ENCODE data around the gene ETNPPL. TPM values are rescaled to one million over a fixed set of nuclear protein-coding genes. Genes with fewer than 3 reads are reported as not detected.
A peak's percentile ranks its signal among the peaks of the same experiment; 100 is the strongest.

Gene ETNPPL
- not detected in 2 replicates for total RNA-seq
- not detected in 2 replicates for polyA plus RNA-seq
- polyA plus RNA-seq (2011; cell fraction: cytosol; rRNA removed): not detected in 2 replicates
- not detected in 2 replicates for polyA plus RNA-seq (2011; cell fraction: nucleus; rRNA removed)
- polyA plus RNA-seq (2012): not detected in 2 replicates
- not detected in 2 replicates for polyA minus RNA-seq
- 2.3 TPM for polyA minus RNA-seq (2011; cell fraction: cytosol; rRNA and poly(A)+ RNA removed)
- not detected in 2 replicates for polyA minus RNA-seq (2011; cell fraction: nucleus; rRNA and poly(A)+ RNA removed)
- Bru-seq, nascent RNA: percentile 10 among the genes with signal in this experiment
- not detected for BruChase-seq, experiment 1, labeled RNA remaining after a 6-hour chase
- BruChase-seq, experiment 2, labeled RNA remaining after a 2-hour chase: percentile 5 among the genes with signal in this experiment
- long read RNA-seq: 0 reads

DNA sequence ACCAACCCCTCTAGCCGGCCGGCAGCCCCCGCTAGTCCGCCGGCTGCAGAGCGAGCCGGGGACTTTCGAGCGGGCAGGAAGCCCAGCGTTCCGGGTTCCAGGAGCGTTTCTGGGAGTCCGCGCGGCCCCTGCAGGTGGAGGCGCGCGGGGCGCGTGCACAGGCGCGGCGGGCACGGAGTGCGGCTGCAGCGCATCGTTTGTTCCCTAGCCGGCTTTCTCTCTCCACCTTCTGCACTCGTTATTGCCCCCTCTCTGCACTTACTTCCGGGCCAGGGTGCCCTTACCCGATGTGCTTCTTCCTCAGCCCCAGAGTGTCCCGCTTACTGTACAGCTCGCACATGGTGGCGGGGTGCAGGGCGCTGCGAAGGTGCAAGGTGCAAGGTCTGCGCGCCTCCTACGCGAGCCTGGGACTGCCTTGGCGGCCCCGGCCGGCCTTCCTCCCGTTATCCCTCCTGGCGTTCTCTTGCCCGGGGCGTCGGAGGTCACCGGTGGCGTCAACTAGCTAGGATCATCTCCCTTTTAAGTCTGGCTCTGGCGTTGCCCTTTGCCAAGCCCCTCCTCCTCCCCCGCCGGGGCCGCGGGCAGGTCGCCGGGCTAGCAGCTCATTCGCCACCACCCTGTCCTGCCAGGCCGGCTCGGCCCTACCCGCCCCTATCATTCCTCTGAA lies at the start of gene ETNPPL:
Gene ETNPPL, minus strand, starts transcription at position 495 of the 667 bp plus-strand sequence. Its CDS starts 155 bp downstream, at position 340.
- dilution Hi-C loops (cut with MboI; ENCODE audit: extremely low pct_ligation_motif_present, low sequenced_read_pairs) (no loop called here), intact Hi-C loops (cut with micrococcal nuclease) (no loop called here)
- peak within 1 kb of the TSS; percentile 93 for H2AFZ ChIP-seq (ENCODE audit: low read depth, low read length)
- no peaks in the 10 kb centered on the region for H3K79me2 ChIP-seq (ENCODE audit: control insufficient read depth, insufficient read depth, low read length)
- peaks cover 5% of the 10 kb centered on the region for H3K4me1 ChIP-seq (ENCODE audit: control insufficient read depth, extremely low read depth, insufficient read depth, low read length)
- no peak within 1 kb of the TSS for H3K27ac ChIP-seq (ENCODE audit: insufficient read depth, low read depth, low read length)
- peak within 1 kb of the TSS; percentile 28 to 61 (median 44) for H3K4me3 ChIP-seq (replicated peaks in 1 of 3; ENCODE audit: insufficient read depth in 1 of 3, low read depth in 1 of 3, low read length in 3 of 3)
- no peaks in the 10 kb centered on the region for H3K9me1 ChIP-seq (replicated peaks; ENCODE audit: control insufficient read depth, extremely low read depth, insufficient read depth, low read length)
- peak within 1 kb of the TSS; percentile 75 for H3K4me2 ChIP-seq (ENCODE audit: insufficient read depth, low read length)
- CTCF ChIA-PET: interaction anchor here (0.6 to 1.4 kb wide), 6 partner anchors 11 to 105 kb away, joined by 3 to 4 read pairs (median 3); no protein-coding TSS in a partner anchor
- DNase-seq (ENCODE audit: low read depth, low spot score) (peak; percentile 20), FAIRE-seq (peak; percentile 71)
- POLR2A ChIA-PET: no interaction called here
- TF ChIP-seq EZH2 (IDR thresholded peaks at IDR 0.05; ENCODE audit: borderline replicate concordance, low read depth, low read length, severe bottlenecking) (peak; percentile 26), POLR2AphosphoS5 (IDR thresholded peaks at IDR 0.05; ENCODE audit: insufficient read depth, low read depth, low read length) (no peak), FOS (IDR thresholded peaks at IDR 0.05; ENCODE audit: borderline replicate concordance, insufficient read depth, low read length) (no peak), JUN (IDR thresholded peaks at IDR 0.05; ENCODE audit: borderline replicate concordance, insufficient read depth, insufficient read length, low read depth) (no peak)
- TF ChIP-seq, protein P1, sequence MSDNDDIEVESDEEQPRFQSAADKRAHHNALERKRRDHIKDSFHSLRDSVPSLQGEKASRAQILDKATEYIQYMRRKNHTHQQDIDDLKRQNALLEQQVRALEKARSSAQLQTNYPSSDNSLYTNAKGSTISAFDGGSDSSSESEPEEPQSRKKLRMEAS (IDR thresholded peaks at IDR 0.05; ENCODE audit: insufficient read depth, insufficient read length): no peak
- TF ChIP-seq, protein P2, sequence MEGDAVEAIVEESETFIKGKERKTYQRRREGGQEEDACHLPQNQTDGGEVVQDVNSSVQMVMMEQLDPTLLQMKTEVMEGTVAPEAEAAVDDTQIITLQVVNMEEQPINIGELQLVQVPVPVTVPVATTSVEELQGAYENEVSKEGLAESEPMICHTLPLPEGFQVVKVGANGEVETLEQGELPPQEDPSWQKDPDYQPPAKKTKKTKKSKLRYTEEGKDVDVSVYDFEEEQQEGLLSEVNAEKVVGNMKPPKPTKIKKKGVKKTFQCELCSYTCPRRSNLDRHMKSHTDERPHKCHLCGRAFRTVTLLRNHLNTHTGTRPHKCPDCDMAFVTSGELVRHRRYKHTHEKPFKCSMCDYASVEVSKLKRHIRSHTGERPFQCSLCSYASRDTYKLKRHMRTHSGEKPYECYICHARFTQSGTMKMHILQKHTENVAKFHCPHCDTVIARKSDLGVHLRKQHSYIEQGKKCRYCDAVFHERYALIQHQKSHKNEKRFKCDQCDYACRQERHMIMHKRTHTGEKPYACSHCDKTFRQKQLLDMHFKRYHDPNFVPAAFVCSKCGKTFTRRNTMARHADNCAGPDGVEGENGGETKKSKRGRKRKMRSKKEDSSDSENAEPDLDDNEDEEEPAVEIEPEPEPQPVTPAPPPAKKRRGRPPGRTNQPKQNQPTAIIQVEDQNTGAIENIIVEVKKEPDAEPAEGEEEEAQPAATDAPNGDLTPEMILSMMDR (IDR thresholded peaks at IDR 0.05; ENCODE audit: extremely low read depth in 1 of 2, insufficient read depth in 1 of 2, low read depth in 1 of 2, low read length in 2 of 2): no peak
- no peak within 1 kb of the TSS for H3K9ac ChIP-seq (replicated peaks; ENCODE audit: extremely low read depth, insufficient read depth, low read length)
- no TSS peak for BruUV-seq (replicated peaks)
- H3K36me3 ChIP-seq (ENCODE audit: control insufficient read depth in 2 of 2, extremely low read depth in 1 of 2, insufficient read depth in 2 of 2, low read length in 2 of 2): no peaks in the 10 kb centered on the region
- H3K9me3 ChIP-seq (replicated peaks; ENCODE audit: control insufficient read depth, insufficient read depth, low read length): no peaks in the 10 kb centered on the region
- H4K20me1 ChIP-seq (replicated peaks; ENCODE audit: control insufficient read depth, extremely low read depth, insufficient read depth, low read length): no peaks in the 10 kb centered on the region
- H3K27me3 ChIP-seq (ENCODE audit: control insufficient read depth in 2 of 2, insufficient read depth in 2 of 2, low read length in 2 of 2): peaks cover 10% of the 10 kb centered on the region in 2 experiments

Measured in endothelial cell of umbilical vein (primary cell).